Sigmoid colon (tissue), 4 donors: ENCODE results near the gene TAC4.

Experiments used
- EP300 ChIP-seq, 4 donors: sonication (generic); formaldehyde crosslinking; IDR thresholded peaks; one replicate each; pipeline ENCODE4 v1.6.1; 2017; ENCODE audit warnings: antibody characterized with exemption in 4 of 4
- TF ChIP-seq, protein P1 (sequence below), 4 experiments: fragments of 450-650 bp in 3 of 4; fragments of 200-600 bp in 1 of 4; IDR thresholded peaks; one replicate each; pipeline ENCODE4 v1.5.1; 2016 to 2019; ENCODE audit warnings: antibody characterized with exemption in 4 of 4, mild to moderate bottlenecking in 3 of 4, moderate library complexity in 2 of 4

DNA sequence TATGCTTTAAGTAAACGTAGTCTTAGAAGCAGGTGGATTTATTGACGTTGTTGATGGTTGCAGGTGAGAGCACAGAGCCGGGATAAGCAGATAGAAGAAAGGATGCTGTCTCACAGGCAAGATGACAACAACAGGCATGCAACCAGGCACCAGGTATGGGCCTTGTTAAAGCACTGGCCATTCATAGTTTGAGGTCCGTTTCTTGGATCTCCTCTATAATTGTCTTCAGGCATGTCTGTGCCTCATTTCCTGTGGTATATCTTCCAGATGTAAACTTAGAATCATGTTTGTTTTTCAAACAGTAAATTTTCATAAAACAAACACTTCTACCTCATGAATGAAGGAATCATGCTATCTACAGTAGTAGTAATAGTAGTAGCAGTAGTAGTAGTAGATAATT is 38.8 kb downstream of the TAC4 start:
- TF ChIP-seq, protein P1, sequence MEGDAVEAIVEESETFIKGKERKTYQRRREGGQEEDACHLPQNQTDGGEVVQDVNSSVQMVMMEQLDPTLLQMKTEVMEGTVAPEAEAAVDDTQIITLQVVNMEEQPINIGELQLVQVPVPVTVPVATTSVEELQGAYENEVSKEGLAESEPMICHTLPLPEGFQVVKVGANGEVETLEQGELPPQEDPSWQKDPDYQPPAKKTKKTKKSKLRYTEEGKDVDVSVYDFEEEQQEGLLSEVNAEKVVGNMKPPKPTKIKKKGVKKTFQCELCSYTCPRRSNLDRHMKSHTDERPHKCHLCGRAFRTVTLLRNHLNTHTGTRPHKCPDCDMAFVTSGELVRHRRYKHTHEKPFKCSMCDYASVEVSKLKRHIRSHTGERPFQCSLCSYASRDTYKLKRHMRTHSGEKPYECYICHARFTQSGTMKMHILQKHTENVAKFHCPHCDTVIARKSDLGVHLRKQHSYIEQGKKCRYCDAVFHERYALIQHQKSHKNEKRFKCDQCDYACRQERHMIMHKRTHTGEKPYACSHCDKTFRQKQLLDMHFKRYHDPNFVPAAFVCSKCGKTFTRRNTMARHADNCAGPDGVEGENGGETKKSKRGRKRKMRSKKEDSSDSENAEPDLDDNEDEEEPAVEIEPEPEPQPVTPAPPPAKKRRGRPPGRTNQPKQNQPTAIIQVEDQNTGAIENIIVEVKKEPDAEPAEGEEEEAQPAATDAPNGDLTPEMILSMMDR (IDR thresholded peaks at IDR 0.05): no peak
- TF ChIP-seq EP300 (IDR thresholded peaks at IDR 0.05): no peak
